A673 (cell line): ENCODE results near the gene AKAP1.

Experiments used
- EZH2 ChIP-seq: fragments of 200-600 bp; sonication (generic); IDR thresholded peaks from 2 replicates; pipeline ENCODE4 v1.6.1; 2017; ENCODE audit warnings: borderline replicate concordance, low read depth, mild to moderate bottlenecking, mixed read lengths, antibody characterized with exemption, low read length; ENCODE audit not compliant: poor library complexity, severe bottlenecking
- TF ChIP-seq, protein P1 (sequence below): fragments of 300-800, 200-600 bp; sonication (generic); conservative IDR thresholded peaks from 2 replicates; pipeline ENCODE4 v1.5.1; 2017; ENCODE audit warnings: low read depth, mild to moderate bottlenecking, antibody characterized with exemption, low read length, moderate library complexity, mixed read lengths

DNA sequence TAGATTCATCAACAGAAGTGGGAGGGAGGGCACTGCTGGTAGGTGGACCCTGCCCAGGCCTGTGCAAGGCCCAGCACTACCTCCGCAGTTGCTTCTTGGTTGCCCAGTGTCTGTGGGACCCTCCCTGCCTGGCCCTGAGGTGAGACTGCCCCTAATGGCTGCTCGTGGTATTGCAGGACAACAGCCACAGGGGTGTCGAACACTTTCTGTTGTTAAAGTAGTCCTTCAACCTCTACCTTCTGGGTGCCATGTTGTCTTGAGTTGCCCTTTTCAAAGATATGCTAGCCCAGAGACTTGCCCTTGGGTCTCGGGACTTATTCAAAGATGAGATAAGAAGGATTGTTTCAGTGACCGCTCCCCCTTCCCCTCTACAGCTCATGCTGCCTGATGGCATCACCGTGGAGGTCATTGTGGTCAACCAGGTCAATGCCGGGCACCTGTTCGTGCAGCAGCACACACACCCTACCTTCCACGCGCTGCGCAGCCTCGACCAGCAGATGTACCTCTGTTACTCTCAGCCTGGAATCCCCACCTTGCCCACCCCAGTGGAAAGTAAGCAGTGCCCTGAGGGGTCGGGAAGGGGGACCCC, 29.1 kb downstream of the AKAP1 start:
- TF ChIP-seq, protein P1, sequence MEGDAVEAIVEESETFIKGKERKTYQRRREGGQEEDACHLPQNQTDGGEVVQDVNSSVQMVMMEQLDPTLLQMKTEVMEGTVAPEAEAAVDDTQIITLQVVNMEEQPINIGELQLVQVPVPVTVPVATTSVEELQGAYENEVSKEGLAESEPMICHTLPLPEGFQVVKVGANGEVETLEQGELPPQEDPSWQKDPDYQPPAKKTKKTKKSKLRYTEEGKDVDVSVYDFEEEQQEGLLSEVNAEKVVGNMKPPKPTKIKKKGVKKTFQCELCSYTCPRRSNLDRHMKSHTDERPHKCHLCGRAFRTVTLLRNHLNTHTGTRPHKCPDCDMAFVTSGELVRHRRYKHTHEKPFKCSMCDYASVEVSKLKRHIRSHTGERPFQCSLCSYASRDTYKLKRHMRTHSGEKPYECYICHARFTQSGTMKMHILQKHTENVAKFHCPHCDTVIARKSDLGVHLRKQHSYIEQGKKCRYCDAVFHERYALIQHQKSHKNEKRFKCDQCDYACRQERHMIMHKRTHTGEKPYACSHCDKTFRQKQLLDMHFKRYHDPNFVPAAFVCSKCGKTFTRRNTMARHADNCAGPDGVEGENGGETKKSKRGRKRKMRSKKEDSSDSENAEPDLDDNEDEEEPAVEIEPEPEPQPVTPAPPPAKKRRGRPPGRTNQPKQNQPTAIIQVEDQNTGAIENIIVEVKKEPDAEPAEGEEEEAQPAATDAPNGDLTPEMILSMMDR: peak; percentile 91
- no peak for TF ChIP-seq EZH2
